Panc1 (cell line): ENCODE data around the gene YTHDF1. TPM values are rescaled to one million over a fixed set of nuclear protein-coding genes. Genes with fewer than 3 reads are reported as not detected.

ENCODE experiments used
- ATAC-seq: fragments of 200-7000 bp; cut with Tn5 transposase; 2 replicates; pipeline ENCODE4 v1.9.1; 2020; ENCODE audit warnings: mild to moderate bottlenecking, moderate library complexity
- BruUV-seq: library from RNA; stranded (reverse); fragments of 400-500 nt; replicated peaks from 2 replicates; lab custom pipeline; 2021; lab: Mats Ljungman, UMichigan
- CTCF ChIA-PET: fragments of 300-600 bp; sonication (Branson Sonifier 250); formaldehyde crosslinking; loops from one replicate; lab custom pipeline; 2022; ENCODE audit warnings: antibody characterized with exemption; lab: Charles Lee
- POLR2A ChIA-PET: fragments of 300-600 bp; sonication (Branson Sonifier 250); formaldehyde crosslinking; loops from one replicate; lab custom pipeline; 2022; ENCODE audit warnings: antibody characterized with exemption; lab: Charles Lee
- DNase-seq: peaks from one replicate; pipeline ENCODE4 v3.0.0-alpha.2; 2010; ENCODE audit warnings: low read depth, low spot score
- H3K27ac ChIP-seq: 2 replicates; pipeline ENCODE4 v1.5.1; 2011; ENCODE audit warnings: mild to moderate bottlenecking, low read length, inconsistent platforms
- H3K27me3 ChIP-seq: fragments of 200-500 bp; sonication (Bioruptor generic); 2 replicates; pipeline ENCODE4 v1.6.0; 2014; ENCODE audit warnings: low read length, inconsistent platforms; ENCODE audit not compliant: control insufficient read depth, insufficient read depth
- H3K36me3 ChIP-seq: fragments of 200-500 bp; sonication (Bioruptor generic); 2 replicates; pipeline ENCODE4 v1.5.1; 2014; ENCODE audit warnings: inconsistent platforms, mild to moderate bottlenecking, low read length, moderate library complexity; ENCODE audit not compliant: control insufficient read depth, insufficient read depth
- H3K4me1 ChIP-seq: 2 replicates; pipeline ENCODE4 v1.5.1; 2011; ENCODE audit warnings: inconsistent platforms, mild to moderate bottlenecking, low read length, moderate library complexity; ENCODE audit not compliant: control insufficient read depth, insufficient read depth
- H3K4me3 ChIP-seq, 2 experiments: 2 replicates each; pipeline ENCODE4 v1.5.1; 2011 to 2012; ENCODE audit warnings: low read depth in 2 of 2, low read length in 2 of 2, mild to moderate bottlenecking in 2 of 2, inconsistent platforms in 1 of 2, moderate library complexity in 1 of 2
- H3K9me3 ChIP-seq: fragments of 200-500 bp; sonication (Bioruptor generic); 2 replicates; pipeline ENCODE4 v1.5.1; 2014; ENCODE audit warnings: low read depth, mild to moderate bottlenecking, inconsistent platforms, low read length, moderate library complexity; ENCODE audit not compliant: control insufficient read depth, insufficient read depth
- POLR2AphosphoS5 ChIP-seq: IDR thresholded peaks from 2 replicates; pipeline ENCODE4 v1.6.1; 2012; ENCODE audit warnings: mild to moderate bottlenecking, low read depth, low read length, moderate library complexity
- SIN3A ChIP-seq: IDR thresholded peaks from 2 replicates; pipeline ENCODE4 v1.6.1; 2012; ENCODE audit warnings: low read depth, mild to moderate bottlenecking, low read length, moderate library complexity, borderline replicate concordance; ENCODE audit not compliant: insufficient read depth
- TCF7L2 ChIP-seq: IDR thresholded peaks from 2 replicates; pipeline ENCODE4 v1.6.1; 2011; ENCODE audit warnings: mild to moderate bottlenecking, low read depth, low read length, inconsistent platforms
- in situ Hi-C: cut with HindIII; loops from 2 replicates; pipeline ENCODE4 v1.10.0; 2016; ENCODE audit warnings: low sequenced_read_pairs, low pct_unique_long_range_greater_than_20kb
- intact Hi-C: fragments of 100-400 bp; cut with micrococcal nuclease; formaldehyde crosslinking; loops from one replicate; pipeline ENCODE4 v1.10.0; 2022; ENCODE audit not compliant: unreplicated experiment
- total RNA-seq: library from RNA; stranded (reverse); gene quantifications from one replicate; pipeline ENCODE4 v1.2.1, GENCODE V29; 2021; ENCODE audit not compliant: unreplicated experiment
- TF ChIP-seq, protein P1 (sequence below), 2 experiments: IDR thresholded peaks; 2 replicates each; pipeline ENCODE4 v1.6.1; 2011 to 2012; ENCODE audit warnings: low read depth in 2 of 2, control low read depth in 1 of 2, low read length in 1 of 2, mild to moderate bottlenecking in 1 of 2, moderate library complexity in 1 of 2; ENCODE audit not compliant: insufficient read depth in 1 of 2
- TF ChIP-seq, protein P2 (sequence below): fragments of 450-650 bp; IDR thresholded peaks from 2 replicates; pipeline ENCODE4 v1.5.1; 2017; ENCODE audit warnings: mild to moderate bottlenecking

Gene YTHDF1
- total RNA-seq, 1 experiment from 2014 or later = 43.0 TPM

DNA sequence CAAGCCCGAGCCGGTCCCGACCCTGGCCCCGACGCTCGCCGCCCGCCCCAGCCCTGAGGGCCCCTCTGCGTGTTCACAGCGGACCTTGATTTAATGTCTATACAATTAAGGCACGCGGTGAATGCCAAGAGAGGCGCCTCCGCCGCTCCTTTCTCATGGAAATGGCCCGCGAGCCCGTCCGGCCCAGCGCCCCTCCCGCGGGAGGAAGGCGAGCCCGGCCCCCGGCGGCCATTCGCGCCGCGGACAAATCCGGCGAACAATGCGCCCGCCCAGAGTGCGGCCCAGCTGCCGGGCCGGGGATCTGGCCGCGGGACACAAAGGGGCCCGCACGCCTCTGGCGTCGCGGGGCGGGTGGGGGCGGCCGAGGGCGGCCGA is 37.5 kb downstream of the YTHDF1 start:
- BruUV-seq = no TSS peak
- TF ChIP-seq, protein P1, sequence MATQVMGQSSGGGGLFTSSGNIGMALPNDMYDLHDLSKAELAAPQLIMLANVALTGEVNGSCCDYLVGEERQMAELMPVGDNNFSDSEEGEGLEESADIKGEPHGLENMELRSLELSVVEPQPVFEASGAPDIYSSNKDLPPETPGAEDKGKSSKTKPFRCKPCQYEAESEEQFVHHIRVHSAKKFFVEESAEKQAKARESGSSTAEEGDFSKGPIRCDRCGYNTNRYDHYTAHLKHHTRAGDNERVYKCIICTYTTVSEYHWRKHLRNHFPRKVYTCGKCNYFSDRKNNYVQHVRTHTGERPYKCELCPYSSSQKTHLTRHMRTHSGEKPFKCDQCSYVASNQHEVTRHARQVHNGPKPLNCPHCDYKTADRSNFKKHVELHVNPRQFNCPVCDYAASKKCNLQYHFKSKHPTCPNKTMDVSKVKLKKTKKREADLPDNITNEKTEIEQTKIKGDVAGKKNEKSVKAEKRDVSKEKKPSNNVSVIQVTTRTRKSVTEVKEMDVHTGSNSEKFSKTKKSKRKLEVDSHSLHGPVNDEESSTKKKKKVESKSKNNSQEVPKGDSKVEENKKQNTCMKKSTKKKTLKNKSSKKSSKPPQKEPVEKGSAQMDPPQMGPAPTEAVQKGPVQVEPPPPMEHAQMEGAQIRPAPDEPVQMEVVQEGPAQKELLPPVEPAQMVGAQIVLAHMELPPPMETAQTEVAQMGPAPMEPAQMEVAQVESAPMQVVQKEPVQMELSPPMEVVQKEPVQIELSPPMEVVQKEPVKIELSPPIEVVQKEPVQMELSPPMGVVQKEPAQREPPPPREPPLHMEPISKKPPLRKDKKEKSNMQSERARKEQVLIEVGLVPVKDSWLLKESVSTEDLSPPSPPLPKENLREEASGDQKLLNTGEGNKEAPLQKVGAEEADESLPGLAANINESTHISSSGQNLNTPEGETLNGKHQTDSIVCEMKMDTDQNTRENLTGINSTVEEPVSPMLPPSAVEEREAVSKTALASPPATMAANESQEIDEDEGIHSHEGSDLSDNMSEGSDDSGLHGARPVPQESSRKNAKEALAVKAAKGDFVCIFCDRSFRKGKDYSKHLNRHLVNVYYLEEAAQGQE (IDR thresholded peaks at IDR 0.05; ENCODE audit: insufficient read depth in 1 of 2, low read depth in 2 of 2, low read length in 1 of 2) = 0 out of 4 replicates have a peak, but pooled peaks of 1 of the 2 experiments have one; percentile 24
- no peak for TF ChIP-seq SIN3A
- no peak overlapping the region for H3K27ac ChIP-seq
- ATAC-seq (no peak), DNase-seq (no peak)
- no peaks in the 10 kb centered on the region for H3K9me3 ChIP-seq
- H3K4me3 ChIP-seq = peak overlapping the region in 1 of 2 experiments; percentile 12; a peak in 2 of 4 replicates
- H3K4me1 ChIP-seq = peaks cover 11% of the 10 kb centered on the region
- H3K36me3 ChIP-seq = no peaks in the 10 kb centered on the region
- intact Hi-C loops (loop anchor here (5.0 kb wide), 1 partner anchor 121 kb away; no protein-coding TSS in a partner anchor), in situ Hi-C loops (no loop called here)
- peaks cover 4% of the 10 kb centered on the region; the same call in 1 of the 2 replicates for H3K27me3 ChIP-seq
- POLR2A ChIA-PET = no interaction called here
- CTCF ChIA-PET = no interaction called here

DNA sequence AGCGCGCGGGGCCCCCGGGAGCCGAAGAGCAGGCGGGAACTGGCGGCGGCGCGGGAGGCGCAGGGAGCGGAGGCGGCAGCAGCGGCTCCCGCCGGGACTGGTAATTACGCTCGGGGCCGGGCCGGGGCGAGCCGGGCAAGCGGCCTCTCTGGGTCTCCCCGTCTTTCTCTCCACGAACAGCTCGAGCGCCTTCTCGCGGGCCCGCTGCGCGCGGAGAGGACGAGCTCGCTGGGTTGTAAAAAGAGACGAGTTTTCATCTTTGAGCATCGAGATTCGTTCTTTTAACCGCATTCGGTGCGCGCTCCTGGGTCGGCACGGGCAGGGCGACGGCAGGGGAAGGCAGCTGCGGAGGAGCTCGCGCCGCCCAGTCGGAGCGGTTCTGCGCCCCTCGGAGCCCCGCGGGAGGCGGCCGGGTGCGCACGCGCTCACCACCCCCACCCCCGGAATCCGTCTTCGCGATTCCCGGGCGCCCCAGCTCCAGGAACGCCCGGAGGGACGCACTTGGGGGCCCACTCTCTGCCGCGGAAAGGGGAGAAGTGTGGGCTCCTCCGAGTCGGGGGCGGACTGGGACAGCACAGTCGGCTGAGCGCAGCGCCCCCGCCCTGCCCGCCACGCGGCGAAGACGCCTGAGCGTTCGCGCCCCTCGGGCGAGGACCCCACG is 38.0 kb downstream of the YTHDF1 start:
- in situ Hi-C loops = no loop called here
- Histone ChIP-seq H3K9me3 (no peaks in the 10 kb centered on the region), H3K27me3 (peaks cover 4% of the 10 kb centered on the region; the same call in 1 of the 2 replicates), H3K4me1 (peaks cover 11% of the 10 kb centered on the region), H3K36me3 (no peaks in the 10 kb centered on the region), H3K27ac (no peak overlapping the region), H3K4me3 (peak overlapping the region; percentile 8 to 12; a peak in 2 of 4 replicates)
- BruUV-seq = no TSS peak
- CTCF ChIA-PET = no interaction called here
- POLR2A ChIA-PET = no interaction called here
- DNase-seq (no peak), ATAC-seq (peak; percentile 18)
- intact Hi-C loops = loop anchor here (5.0 kb wide), 1 partner anchor 121 kb away; no protein-coding TSS in a partner anchor
- TF ChIP-seq TCF7L2 = no peak
- TF ChIP-seq SIN3A = no peak
- no peak for TF ChIP-seq POLR2AphosphoS5
- TF ChIP-seq, protein P2, sequence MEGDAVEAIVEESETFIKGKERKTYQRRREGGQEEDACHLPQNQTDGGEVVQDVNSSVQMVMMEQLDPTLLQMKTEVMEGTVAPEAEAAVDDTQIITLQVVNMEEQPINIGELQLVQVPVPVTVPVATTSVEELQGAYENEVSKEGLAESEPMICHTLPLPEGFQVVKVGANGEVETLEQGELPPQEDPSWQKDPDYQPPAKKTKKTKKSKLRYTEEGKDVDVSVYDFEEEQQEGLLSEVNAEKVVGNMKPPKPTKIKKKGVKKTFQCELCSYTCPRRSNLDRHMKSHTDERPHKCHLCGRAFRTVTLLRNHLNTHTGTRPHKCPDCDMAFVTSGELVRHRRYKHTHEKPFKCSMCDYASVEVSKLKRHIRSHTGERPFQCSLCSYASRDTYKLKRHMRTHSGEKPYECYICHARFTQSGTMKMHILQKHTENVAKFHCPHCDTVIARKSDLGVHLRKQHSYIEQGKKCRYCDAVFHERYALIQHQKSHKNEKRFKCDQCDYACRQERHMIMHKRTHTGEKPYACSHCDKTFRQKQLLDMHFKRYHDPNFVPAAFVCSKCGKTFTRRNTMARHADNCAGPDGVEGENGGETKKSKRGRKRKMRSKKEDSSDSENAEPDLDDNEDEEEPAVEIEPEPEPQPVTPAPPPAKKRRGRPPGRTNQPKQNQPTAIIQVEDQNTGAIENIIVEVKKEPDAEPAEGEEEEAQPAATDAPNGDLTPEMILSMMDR = no peak
- TF ChIP-seq, protein P1 (IDR thresholded peaks at IDR 0.05; ENCODE audit: insufficient read depth in 1 of 2, low read depth in 2 of 2, low read length in 1 of 2) = no peak
